ENCODE data around the gene TGFBRAP1. TPM values are rescaled to one million over a fixed set of nuclear protein-coding genes. Genes with fewer than 3 reads are reported as not detected.

Gene TGFBRAP1
- total RNA-seq, 2 donors from 2014 or later: 14.2 to 19.8 TPM

DNA sequence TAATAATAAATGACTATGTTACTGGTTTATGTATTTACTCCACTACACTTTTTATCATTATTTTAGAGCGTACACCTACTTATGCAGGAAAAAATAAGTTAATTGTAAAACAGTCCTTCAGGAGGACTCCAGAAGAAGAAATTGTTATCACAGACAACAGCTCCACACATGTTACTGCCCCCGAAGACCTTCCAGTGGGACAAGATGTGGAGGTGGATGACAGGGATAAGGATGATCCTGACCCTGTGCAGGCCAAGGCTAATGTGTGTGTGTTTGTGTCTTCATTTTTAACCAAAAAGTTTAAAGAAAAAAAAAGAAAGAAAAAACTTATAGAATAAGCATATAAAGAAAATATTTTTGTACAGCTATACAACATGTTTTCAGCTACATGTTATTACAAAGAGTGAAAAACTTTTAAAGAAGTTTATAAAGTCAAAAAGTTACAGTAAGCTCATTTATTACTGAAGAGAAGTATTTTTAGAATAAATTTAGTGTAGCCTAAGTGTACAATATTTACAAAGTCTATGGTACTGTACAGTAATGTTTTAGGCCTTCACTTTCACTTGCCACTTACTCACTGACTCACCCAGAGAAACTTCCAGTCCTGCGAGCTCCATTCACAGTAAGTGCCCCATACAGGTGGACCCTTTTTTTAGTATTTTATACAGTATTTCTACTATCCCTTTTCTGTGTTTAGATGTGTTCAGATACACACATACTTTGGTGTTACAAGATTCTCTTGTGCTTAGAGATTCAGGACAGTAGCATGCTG is 7.5 kb downstream of the TGFBRAP1 start:
- Histone ChIP-seq H3K4me3 (no peak overlapping the region), H3K9me3 (no peaks in the 10 kb centered on the region), H3K27ac (no peak overlapping the region), H3K36me3 (no peaks in the 10 kb centered on the region), H3K4me1 (no peaks in the 10 kb centered on the region), H3K27me3 (no peaks in the 10 kb centered on the region), H3K9ac (ENCODE audit: low read depth in 2 of 2, low read length in 2 of 2) (no peak overlapping the region)
- no peak for DNase-seq
- intact Hi-C loops (cut with DNase I): no loop called here
- TF ChIP-seq, protein P1, sequence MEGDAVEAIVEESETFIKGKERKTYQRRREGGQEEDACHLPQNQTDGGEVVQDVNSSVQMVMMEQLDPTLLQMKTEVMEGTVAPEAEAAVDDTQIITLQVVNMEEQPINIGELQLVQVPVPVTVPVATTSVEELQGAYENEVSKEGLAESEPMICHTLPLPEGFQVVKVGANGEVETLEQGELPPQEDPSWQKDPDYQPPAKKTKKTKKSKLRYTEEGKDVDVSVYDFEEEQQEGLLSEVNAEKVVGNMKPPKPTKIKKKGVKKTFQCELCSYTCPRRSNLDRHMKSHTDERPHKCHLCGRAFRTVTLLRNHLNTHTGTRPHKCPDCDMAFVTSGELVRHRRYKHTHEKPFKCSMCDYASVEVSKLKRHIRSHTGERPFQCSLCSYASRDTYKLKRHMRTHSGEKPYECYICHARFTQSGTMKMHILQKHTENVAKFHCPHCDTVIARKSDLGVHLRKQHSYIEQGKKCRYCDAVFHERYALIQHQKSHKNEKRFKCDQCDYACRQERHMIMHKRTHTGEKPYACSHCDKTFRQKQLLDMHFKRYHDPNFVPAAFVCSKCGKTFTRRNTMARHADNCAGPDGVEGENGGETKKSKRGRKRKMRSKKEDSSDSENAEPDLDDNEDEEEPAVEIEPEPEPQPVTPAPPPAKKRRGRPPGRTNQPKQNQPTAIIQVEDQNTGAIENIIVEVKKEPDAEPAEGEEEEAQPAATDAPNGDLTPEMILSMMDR (IDR thresholded peaks at IDR 0.05): no peak

DNA sequence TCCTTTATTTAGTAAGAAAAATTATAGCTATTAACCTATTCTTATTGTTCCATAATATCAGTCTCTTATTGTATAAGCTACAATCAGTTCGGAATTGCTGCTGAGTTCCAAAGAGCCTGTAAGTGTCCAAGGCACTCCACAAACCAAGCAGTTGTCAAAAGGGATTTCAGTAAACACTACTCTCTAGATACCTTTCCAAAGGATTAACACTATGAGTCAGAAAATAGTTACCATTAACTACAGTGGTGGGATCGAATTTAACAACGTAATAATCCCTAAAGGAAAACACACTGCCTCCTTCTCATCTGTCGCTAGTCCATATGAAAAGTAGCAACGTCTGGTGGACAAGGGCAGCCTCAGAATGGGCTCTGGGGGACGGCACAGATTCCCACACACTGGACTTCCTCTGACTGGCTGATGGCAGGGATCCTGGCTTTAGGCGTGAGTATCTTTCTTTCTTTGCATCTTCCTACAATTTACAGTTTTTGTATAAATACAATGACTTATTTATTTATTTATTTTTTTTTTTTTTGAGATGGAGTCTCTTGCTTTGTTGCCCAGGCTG is 8.8 kb downstream of the TGFBRAP1 start:
- H3K4me3 ChIP-seq: no peak overlapping the region
- TF ChIP-seq, protein P1 (IDR thresholded peaks at IDR 0.05): no peak
- no peaks in the 10 kb centered on the region for H3K36me3 ChIP-seq
- intact Hi-C loops (cut with DNase I): no loop called here
- no peak overlapping the region for H3K27ac ChIP-seq
- H3K9ac ChIP-seq (ENCODE audit: low read depth in 2 of 2, low read length in 2 of 2): no peak overlapping the region
- no peak for DNase-seq
- H3K27me3 ChIP-seq: no peaks in the 10 kb centered on the region
- no peaks in the 10 kb centered on the region for H3K9me3 ChIP-seq
- H3K4me1 ChIP-seq: no peaks in the 10 kb centered on the region

DNA sequence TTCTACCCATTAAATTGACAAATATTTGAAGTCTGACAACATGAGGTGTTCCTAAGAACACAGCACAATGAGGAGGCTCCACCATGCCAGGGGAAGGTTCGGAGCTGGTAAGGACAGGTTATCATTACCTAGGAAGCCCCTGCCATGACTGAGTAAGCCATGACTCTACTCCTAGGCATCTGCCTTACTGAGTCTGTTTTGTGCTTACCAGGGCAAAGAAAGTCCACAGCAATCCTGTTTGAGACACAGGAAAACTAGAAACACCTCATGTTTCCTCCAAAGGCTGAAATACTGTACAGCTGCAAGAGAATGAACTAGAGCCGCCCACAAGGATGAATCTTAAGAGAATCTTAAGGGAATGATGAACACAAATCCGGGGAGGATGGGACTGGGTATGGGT is 11.6 kb downstream of the TGFBRAP1 start:
- H3K9ac ChIP-seq (ENCODE audit: low read depth in 2 of 2, low read length in 2 of 2): no peak overlapping the region
- no peaks in the 10 kb centered on the region for H3K9me3 ChIP-seq
- H3K4me3 ChIP-seq: no peak overlapping the region
- no peaks in the 10 kb centered on the region for H3K36me3 ChIP-seq
- no peaks in the 10 kb centered on the region for H3K4me1 ChIP-seq
- TF ChIP-seq, protein P1 (IDR thresholded peaks at IDR 0.05): no peak
- no peaks in the 10 kb centered on the region for H3K27me3 ChIP-seq
- intact Hi-C loops (cut with DNase I): no loop called here
- no peak overlapping the region for H3K27ac ChIP-seq
- DNase-seq: no peak

DNA sequence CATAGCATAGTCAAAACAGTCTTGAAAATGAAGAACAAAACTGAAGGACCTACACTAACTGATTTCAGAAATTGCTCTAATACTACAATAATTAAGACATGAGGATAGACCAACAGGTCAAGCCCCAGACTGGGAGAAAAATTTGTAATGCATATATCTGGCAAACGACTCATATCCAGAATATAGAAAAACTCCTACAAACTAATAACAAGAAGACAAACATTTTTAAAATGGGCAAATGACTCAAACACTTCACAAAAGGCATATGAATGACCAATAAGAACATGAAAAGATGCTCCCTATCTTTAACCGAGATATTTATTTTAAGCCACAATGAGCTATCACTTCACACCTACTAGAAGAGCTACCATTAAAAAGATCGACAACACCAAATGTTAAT is 14.2 kb downstream of the TGFBRAP1 start:
- TF ChIP-seq, protein P1 (IDR thresholded peaks at IDR 0.05): no peak
- no peak overlapping the region for H3K4me3 ChIP-seq
- H3K36me3 ChIP-seq: no peaks in the 10 kb centered on the region
- H3K4me1 ChIP-seq: no peaks in the 10 kb centered on the region
- no peaks in the 10 kb centered on the region for H3K27me3 ChIP-seq
- no peaks in the 10 kb centered on the region for H3K9me3 ChIP-seq
- intact Hi-C loops (cut with DNase I): no loop called here
- no peak for DNase-seq
- no peak overlapping the region for H3K9ac ChIP-seq (ENCODE audit: low read depth in 2 of 2, low read length in 2 of 2)
- H3K27ac ChIP-seq: no peak overlapping the region

DNA sequence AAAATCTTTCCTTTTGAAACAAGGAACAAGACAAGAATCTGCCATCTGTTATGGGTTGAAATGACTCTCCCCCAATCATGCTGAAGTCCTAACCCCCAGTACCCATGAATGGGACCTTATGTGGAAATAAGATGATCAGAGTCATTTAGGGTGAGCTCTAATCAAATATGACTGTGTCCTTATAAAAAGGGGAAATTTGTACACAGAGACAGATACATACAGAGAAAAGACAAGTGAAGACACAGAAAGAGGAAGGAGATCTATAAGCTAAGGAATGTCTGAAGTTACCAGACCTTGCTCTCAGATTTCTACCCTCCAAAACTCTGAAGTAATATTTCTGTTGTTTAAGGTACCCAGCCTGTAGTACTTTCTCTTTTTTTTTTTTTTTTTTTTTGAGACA is 15.7 kb downstream of the TGFBRAP1 start:
- TF ChIP-seq, protein P1 (IDR thresholded peaks at IDR 0.05): no peak

More for the DNA sequence above, 15.7 kb downstream of the TGFBRAP1 start:
- H3K9ac ChIP-seq (ENCODE audit: low read depth in 2 of 2, low read length in 2 of 2): no peak overlapping the region
- no peaks in the 10 kb centered on the region for H3K36me3 ChIP-seq
- H3K4me1 ChIP-seq: no peaks in the 10 kb centered on the region
- no peaks in the 10 kb centered on the region for H3K27me3 ChIP-seq
- H3K9me3 ChIP-seq: no peaks in the 10 kb centered on the region
- no peak overlapping the region for H3K4me3 ChIP-seq
- no peak overlapping the region for H3K27ac ChIP-seq
- no peak for DNase-seq
- intact Hi-C loops (cut with DNase I): no loop called here
